ENCODE data around the gene TBC1D2B. TPM values are rescaled to one million over a fixed set of nuclear protein-coding genes. Genes with fewer than 3 reads are reported as not detected.

Gene TBC1D2B
- total RNA-seq, result 83.8 and 84.0 TPM in 2 replicates

DNA sequence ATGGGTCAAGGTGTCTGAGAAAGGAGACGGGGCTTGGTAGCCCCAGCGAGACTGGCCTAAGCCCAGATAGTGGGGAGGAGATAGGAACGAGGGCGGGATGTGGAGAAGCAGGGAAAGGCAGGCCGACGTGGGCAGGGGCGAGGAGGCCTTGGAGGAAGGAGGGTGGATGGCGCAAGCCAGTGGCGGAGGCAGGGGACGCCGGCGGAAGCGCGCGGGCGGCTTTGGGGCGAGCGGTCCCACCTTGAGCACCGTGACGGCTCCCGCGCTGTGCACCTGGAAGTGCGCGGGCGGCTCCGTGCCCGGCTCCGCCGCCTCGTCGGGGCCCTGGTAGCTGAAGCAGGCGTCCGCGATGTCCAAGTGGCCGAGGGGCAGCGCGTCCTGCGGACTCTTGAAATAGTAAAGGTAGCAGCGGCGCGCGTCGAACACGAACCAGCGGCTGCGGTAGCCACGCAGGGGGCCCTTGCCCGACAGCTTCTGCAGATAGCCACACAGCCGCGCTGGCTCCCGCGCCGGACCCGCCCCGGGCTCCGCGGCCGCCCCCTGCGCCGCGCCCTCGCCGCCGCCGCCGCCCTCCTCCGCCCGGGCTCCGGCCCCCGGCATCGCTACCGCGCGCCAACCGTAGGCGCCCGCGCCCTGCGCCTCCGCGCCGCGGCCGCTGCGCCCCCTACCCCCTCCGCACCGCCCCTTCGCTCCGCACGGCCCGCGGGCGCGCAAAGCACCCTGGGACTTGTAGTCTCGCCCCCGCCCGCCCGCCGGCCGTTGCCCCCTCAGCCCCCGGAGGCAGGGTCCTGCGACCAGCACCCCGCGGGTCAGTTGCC is at the start of gene TBC1D2B:
TSS of gene TBC1D2B (minus strand) at position 659 of the 818 bp plus-strand sequence. CDS start at position 600, 59 bp downstream.
- intact Hi-C loops (cut with micrococcal nuclease), result loop anchor here (2.0 to 10.0 kb wide), 3 partner anchors 26 to 62 kb away; no protein-coding TSS in a partner anchor

DNA sequence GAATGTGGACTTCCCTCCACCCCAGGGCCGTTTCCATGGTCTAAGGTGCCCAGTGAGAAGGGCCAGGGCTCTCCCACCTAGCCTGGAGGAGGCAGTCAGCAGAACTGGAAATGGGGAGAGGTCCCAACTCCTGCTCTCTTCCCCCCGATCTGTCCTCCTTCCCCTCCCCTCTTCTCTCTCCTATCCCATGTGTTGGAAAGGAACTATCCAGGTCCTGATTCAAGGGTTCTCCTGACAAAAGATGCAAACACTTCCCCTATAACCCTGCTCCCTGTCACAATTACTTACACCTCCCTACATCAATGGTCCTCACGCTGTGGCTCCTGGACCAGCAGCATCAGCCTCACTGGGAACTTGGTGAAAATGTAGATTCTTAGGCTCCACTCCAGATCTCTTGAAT is 47.8 kb upstream of the TBC1D2B start:
- intact Hi-C loops (cut with micrococcal nuclease), result no loop called here

DNA sequence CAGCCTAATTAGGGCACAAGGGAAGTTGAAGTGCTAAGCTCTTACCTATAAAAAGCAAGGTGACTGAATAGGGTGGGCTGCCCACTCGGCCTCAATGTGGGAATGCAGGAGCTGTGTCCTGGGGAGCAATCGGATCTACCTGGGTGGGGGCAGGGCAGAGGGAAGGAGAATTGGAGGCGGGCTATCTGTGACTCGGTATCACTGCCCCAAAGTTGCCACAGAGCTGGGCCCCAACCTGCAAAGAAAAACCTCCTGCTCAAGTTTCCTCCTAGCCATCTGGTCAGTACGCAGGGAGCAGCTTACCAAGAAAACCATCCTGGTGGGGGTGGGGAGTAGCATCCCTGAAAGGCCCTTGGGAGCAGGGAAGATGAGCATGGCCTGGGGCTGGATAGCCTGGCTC is 43.0 kb upstream of the TBC1D2B start:
- intact Hi-C loops (cut with micrococcal nuclease), result no loop called here

DNA sequence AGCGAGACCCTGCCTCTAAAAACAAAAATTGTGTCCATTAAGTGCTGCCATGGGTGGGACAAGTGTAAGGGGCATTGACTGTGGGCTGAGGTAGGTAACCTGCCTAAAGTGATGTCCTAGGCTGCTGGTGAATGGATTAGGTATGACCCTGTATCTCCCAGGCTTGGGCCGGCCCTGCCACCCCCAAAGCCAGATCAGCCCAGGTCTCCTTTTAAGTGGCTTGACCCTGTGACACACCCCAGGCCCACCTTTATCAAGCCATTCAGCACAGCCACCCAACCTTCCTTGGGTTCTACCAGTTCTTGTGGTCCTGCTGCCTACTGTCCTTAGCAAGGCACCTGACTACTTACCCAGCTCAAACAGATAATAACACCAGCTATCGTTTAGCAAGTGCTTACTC is 35.0 kb upstream of the TBC1D2B start:
- intact Hi-C loops (cut with micrococcal nuclease), result no loop called here

DNA sequence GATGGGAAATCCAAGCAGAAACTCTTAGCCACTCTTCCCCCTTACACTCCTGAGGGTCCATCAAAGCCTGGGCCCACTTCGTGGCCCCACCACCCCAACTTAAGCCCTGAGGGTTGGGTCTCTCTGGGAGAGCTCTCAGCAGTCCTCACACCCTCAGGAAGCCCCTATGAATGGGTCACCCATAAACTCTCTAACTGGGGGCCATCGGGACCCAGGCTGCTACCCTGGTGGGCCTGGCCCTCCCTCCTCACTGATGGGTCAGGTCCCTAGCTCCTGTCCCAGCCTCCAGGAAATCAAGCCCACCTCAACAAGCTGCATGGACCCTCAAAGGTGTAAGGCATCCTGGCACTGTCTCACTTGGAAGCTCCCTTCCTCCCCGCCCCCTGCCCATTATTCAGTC is 34.3 kb upstream of the TBC1D2B start:
- intact Hi-C loops (cut with micrococcal nuclease), result no loop called here

DNA sequence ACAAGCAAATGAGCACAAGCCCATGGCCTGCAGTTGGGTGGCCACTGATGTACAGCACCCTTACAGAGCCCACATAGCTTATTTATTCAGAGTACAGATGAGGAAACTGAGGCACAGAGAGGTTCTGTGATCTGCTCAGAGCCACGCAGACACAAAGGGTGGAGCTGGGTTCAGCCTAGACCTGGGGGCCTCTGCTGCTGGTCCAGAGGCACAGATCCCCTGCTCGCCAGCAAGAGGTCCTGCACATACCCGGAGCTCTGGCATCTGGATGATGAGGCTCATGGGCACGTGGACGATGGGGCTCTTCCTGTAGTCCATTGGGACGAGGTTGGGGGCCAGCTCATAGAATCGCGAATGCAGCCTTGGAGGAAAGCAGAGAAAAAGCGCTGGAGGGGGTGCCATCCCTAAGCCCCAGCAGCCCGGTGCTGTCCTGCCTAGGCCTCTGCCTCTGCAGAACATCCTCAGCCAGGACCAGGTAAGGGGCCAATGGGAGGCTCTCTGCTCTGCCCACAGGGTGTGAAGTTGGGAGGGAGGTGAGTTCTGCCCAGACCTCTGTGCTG is 33.5 kb upstream of the TBC1D2B start:
- intact Hi-C loops (cut with micrococcal nuclease), result no loop called here

DNA sequence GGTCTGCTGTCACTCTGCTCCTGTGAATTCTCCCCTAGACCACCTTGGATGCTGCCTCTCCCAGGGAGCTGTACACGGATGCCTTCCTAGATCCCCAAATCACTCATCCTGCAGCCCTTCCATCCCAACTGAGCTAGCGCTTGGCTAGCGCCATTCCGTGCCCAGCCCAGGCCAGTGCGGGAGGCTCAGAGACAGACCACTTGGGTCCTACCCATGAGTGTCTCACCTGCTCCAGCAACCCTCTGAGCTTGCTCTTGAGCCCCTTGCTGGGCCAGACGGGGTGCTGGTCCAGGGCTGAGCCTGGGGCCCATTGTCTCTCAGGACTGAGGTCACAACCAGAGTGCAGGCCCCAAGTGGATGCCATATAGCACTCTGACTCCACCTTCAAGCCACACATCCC is 32.6 kb upstream of the TBC1D2B start:
- intact Hi-C loops (cut with micrococcal nuclease), result no loop called here

DNA sequence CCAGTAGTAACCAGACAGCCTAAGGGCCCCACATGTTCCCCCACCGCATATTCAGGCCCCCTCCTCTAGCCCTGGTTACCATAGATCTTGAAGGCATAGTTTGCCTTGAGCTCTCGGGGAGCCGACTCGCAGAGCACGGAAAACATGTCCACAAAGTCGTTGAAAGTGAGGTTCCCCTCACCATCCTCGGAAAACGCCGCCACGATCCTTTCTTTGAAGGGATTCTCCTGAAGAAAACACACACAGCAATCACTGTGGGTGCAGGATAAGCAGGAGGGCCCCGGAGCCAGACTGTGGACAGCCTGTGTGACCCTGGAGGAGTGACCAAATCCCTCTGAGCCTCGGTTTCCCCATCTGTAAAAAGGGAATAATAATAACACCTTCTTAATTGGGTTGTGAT is 31.6 kb upstream of the TBC1D2B start:
- intact Hi-C loops (cut with micrococcal nuclease), result loop anchor here (5.0 kb wide), 1 partner anchor 42 kb away; no protein-coding TSS in a partner anchor

DNA sequence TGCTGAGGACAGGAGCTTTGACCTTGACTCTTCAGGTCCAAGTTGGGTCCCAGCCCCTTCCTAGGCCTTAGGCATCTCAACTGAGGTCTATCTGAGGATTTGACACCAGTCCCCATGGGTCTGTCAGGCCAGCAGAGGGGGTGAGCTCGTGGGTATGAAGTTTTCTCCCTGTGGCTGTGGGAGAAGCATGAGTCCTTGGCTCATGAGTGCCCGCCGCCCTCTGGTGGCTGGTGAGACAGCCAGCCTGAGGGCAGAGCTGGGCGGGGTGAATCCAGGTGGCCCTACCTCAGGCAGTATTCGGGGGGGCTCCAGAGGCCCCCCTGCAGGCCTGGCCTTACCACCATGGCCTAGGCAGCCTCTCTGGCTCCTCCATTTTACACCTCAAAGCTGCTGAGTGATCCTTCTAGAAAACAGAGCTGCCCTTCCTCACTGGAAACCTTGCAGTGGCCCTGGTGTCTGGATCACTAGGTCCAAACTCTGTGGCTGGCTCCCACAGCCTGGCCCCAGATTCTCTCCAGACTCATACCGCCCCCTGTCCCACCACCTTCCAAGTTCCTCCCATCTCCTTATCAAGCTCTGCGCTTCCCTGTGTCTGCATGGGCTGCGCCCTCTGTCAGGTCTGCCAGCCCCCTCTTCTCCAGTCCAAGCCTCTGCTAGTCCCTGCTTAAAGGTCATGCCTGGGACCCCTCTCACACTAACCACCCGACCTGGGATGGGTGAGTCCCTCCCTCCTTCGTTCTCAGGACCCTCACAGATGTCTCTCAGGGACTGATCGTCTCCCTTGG is 31.0 kb upstream of the TBC1D2B start:
- intact Hi-C loops (cut with micrococcal nuclease), result loop anchor here (1.0 to 5.0 kb wide), 3 partner anchors 41 to 149 kb away; no protein-coding TSS in a partner anchor

DNA sequence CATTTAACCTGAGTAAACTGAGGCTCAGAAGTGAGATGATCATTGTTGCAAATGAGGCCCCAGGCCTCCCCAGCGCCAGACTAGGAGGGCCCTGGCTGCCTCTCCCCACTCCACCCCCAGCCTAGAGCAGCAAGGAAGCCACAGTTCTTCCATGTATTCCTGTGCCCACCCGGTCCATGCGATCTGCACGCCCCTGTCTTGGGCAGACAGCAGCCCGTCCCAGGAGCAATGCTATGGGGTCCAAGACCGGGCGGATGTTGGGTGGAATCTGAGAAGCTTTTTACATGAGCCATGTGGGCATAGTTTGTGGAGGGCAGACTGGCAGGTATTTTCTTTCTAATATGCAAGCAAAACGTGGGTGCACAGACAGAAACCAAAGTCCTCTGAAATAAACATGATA is 30.0 kb upstream of the TBC1D2B start:
- intact Hi-C loops (cut with micrococcal nuclease), result loop anchor here (5.0 kb wide), 1 partner anchor 40 kb away; no protein-coding TSS in a partner anchor

DNA sequence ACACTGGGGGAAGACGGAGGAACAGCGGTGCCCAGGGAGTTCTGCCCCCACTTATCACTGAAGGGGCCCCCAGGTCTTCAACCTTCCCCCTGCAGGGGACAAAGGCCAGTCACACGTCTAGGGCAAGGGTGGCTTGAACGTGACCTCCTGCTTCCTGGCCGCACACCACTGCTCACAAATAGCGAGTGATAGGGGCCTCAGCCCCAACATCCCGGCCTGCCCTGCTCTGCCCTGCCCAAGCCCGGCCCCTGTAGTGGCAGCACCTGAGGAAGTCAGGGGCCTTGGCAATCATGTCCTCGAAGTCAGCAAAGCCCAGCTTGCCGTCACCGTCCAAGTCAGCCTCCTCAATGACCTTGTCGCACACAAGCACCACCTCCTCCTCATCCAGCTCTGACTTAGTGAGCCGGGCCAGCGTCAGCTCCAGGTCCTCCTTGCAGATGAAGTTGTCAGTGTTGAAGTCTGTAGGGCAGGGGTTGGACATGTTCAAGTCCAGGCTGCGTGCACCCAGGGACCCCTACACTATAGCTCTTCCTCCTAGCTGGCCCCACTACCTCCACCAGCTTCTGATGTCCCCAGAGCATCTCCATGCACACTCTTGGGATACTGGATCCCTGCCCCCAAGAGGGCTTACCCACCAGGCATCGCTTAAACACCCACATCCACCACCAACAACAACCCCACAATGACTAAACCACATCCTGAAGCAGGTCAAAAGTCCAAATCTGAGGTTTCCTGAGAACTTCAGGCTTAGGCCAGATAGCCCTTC is 28.1 kb upstream of the TBC1D2B start:
- intact Hi-C loops (cut with micrococcal nuclease), result loop anchor here (5.0 kb wide), 1 partner anchor 38 kb away; no protein-coding TSS in a partner anchor

DNA sequence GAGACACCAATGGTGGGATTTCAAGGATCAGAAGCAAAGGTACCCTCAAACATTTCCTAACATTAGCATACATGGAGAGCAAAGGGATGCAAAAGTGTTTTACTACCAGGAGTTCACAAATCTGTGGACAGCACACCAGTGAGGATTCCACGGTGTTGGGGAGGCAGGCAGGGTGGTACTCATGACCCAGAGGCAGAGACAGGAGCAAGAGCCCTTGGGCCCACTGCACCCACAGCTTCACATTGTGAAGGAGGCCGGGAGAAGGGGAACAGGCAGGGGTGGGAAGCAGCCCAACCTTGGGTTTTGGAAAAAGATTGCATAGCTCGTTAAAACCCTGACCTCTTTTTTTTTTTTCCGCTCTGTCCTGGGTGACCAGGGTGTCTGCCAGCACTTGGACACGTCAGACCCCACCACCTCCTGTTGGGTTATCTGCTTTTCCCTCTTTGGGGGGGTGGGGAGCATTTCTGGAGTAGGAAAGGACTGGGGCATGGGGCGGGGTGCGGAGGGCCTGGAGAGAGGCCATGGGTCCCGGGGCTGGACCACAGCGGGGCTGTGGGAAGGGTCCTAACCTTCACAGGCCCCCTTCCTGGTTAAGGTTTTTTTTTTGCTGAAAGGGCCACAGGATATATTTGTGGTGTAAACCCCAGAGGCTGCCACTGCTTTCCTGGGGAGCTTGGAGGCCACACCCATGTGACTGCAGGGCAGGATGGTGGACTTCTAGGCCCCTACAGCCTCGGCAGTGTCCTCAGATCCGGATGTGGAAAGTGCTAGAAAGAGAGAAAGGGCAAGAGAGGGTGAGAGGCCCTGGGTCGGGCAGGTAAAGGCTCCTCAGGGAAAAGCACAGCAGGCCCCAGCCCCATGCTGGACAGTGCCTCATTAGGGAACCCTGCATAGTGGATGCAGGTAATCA is 27.3 kb upstream of the TBC1D2B start:
- intact Hi-C loops (cut with micrococcal nuclease), result loop anchor here (1.0 to 5.0 kb wide), 2 partner anchors 38 to 71 kb away; no protein-coding TSS in a partner anchor

DNA sequence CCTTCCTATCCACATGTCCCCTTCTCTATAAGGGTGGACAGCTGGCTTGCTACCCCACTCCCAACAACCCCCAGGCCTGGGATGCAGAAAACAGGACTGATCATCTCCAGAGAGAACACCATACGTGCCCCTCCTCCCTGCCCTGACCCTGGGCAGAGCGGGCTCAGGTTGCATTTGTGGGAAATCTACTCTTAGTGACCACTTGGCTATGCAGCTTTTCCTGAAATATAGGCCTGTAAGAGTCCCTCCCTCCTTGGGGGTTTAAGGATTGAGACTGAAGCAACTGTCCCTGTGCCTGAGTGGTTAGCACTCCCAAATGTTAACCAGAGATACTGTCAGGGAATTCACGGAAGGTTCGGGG is 26.6 kb upstream of the TBC1D2B start:
- intact Hi-C loops (cut with micrococcal nuclease), result loop anchor here (1.0 kb wide), 1 partner anchor 70 kb away; no protein-coding TSS in a partner anchor

DNA sequence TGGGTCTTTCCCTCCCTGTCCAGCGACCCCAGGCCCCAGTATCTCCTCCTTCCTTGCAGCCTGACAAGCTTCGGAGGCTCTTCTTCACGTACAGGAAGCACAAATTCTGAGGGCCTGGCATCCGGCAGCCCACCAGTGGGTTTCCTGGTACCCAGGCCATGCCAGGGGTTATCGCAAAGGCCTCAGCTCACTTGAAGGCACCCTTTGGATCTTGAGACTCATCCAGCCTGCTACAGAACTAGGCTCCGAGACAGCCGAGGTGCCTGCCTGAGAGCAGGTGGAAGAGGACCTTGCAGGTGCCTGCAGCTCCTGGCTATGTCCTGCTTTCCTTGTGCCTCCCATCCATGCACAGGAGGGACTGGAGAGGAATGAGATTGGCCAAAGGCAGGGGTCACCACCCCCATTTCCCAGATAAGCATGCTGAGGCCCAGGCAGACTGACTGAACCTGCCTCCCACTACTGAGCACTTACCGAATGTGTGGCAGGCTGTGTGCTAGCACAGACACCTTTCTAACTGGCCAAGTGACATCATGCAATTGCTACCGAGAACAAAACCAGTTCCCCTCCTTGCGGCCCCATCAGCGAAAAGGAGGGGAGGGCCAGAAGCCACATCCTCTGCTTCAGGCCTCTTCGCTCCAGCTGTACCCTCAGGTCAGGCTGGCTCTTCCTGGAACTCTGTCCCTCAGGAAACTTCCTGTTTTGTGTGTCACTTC is 26.1 kb upstream of the TBC1D2B start:
- intact Hi-C loops (cut with micrococcal nuclease), result loop anchor here (1.0 kb wide), 1 partner anchor 69 kb away; no protein-coding TSS in a partner anchor

DNA sequence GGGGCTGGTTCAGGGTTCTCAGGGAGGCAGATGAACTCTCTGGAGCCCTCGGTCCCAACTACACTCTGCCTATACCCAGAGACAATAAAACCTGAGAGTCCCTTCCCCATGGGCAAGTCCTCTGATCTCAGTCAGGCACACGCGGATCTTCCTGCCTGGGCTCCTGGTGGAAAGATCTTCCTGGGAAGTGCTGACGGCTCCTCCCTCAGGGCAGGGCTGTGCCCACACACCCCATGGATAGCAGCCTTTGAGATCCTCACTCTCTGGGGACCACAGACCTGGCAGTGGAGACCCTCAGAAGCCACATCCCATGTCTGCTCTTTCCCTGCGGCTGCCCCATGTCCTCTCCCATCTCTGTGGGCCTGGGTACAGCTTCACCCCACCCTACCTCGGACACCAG is 25.2 kb upstream of the TBC1D2B start:
- intact Hi-C loops (cut with micrococcal nuclease), result no loop called here

DNA sequence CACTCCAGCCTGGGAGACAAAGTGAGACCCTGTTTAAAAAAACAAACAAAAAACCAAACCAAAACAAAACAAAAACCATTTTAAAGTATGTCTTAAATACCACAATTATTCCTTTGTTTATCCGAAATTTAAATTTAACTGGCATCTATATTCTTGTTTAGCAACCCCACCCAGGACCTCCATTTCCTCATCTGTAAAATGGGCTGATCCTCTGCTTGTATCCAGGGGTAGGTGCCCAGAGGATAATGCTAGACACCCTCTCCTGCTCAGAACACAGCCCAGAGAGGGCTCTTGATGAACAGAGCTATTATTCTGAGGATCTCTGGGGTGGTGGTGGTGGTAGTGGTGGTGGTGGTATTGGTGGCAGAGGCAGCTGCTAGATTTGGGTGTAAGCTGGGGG is 24.7 kb upstream of the TBC1D2B start:
- intact Hi-C loops (cut with micrococcal nuclease), result no loop called here

DNA sequence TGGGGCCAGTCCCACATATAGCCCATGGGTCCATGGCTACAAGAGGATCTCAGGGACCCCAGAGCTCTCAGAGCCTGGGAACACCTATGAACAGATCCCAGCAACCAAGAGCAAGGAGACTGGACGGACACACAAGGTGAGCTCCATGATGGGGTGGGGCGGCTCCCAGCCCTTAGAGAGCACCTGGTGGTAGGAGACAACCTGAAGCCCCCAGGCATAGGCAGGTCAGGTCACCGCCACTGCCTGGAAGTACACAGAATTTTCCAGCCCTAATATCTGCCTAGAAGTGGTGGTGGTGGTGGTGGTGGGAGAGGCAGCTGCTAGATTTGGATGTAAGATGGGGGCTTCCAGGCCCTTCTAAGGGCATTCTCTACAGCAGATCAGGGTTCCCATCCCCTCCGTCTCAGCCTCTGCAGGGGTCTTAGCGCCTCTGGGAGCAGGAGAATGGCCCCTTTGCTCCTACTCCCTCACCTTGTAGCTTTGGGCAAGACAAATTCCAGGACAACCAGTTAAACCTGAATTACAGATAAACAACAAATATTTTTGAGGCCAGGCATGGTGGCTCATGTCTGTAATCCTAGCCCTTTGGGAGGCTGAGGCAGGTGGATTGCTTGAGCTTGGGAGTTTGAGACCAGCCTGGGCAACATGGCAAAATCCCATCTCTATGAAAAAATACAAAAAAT is 24.1 kb upstream of the TBC1D2B start:
- intact Hi-C loops (cut with micrococcal nuclease), result no loop called here

DNA sequence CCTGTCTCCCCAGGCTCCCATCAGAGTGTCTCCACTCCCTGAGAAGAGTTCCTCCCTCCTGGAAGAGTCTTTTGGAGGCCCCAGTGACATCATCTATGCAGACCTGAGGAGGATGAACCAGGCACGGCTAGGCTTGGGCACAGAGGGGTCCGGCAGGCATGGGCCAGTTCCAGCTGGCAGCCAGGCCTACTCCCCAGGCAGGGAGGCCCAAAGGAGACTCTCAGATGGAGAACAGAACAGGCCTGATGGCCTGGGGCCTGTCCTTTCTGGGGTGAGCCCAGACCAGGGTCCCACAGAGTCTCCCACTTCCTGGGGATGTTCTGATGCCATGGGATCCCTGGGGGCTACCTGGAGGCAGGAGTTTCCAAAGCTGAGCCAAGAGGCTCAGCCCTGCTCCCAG is 23.4 kb upstream of the TBC1D2B start:
- intact Hi-C loops (cut with micrococcal nuclease), result no loop called here
